T-helper 22 cell (primary cell): ENCODE measurements around the gene MYH8.

Experiments used
- DNase-seq: peaks from one replicate; pipeline ENCODE4 v3.0.0-alpha.2; 2020; ENCODE audit warnings: low read depth

Gene MYH8

DNA sequence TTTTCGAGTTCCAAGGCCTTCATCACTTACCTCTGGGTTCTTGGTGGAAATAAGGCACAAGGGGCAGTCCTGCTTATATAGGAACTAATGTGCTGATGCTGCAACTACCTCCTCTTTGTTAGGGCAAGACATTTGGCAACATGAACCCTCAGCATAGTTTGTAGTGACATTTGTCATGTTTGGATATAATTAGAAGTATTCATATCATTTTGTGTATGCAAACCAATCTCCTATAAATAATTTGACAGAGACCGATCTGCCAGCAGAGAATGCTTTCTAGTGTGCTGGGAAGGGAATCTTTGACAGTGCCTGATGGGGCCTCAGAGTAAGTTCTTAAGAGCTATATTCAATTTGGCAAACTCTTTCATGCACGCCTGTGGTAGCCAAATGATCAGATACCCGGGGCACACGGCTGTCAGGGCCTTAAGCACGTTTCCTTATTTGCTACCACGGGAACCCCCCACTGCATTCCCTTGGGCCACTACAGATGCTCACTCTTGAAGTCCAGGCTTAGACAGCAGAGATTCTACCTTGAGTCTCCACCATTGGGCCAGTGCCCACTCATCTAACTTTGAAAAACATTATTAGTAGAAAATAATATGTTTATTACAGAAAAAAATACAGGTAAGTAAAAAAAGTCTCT lies at the start of gene MYH8:
Gene MYH8 (minus strand): TSS at position 51 of the 643 bp plus-strand sequence. CDS start 1,723 bp downstream, outside the sequence.
- no peak for DNase-seq

DNA sequence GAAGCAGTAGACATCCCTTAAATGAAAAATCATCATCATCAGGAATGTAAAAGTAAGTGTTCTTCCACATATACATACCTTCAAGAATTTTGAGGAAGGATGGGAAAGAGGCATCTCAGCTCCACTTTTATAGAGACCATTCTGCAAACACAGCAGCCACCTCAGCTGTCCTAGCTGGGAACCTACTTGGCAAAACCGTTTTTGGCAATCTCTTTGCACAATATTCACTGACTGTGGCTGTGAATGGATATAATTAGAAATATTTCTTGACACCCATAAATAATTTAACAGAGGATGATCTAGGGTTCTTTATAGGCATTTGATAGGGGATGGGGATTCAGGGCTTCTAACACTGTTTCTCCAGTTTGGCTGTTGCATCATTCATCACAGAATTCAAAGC lies 47.7 kb upstream of the MYH8 start, which contains the start of gene MYH4:
Gene MYH4 (minus strand): TSS at position 101 of the 400 bp plus-strand sequence. CDS start 2,814 bp downstream, outside the sequence.
- DNase-seq: no peak

DNA sequence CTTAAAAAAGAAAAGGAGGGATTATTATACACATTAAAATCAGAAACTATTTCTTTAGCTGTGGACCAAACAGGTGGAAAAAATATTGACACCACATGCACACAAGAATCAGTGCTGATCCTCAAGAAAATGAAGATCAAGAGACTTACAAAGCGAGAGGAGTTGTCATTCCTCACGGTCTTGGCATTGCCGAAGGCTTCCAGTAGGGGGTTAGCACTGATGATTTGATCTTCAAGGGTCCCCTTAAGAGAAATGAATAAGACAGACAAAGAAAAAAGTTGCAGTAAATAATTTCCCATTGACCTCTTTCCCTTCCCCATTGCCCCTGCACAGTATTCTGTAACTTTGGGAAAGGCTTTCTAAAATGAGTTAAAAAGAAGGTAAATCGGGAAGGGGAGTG lies 41.7 kb upstream of the MYH8 start:
- no peak for DNase-seq

DNA sequence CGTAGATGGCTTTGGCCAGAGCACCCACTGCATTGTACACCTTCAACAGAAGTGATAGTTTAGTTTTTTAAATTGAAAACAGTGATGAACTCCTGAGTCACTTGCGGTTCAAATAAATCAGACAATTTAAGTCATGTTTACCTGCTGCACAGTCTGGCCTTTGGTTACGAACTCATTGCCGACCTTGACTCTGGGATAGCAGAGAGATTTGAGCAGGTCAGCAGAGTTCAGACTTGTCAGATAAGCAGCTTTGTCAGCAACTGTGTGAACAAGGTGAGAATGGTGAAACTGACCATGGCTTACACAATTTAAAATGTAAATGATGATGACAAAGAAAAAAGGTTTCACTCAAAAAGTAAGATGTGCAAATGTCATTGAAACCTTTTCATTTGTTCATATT lies 38.3 kb upstream of the MYH8 start:
- no peak for DNase-seq

DNA sequence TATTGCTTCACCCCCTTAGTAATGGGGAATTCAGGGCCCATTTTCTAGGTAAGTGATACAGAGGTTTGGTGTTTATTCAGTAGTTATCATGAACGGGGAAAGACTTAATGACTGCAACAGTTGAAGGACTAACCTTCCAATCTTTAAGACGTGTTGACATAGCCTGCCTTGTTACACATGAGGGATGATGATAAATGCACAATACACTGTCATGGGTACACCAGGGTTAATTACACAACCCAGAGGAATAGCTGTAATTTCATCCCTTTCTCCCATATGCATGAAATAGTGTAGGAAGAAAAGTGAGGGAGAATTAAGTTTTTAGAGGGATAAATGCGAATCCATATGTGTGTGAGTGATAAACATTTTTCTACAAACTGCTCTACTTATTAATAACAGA lies 37.0 kb upstream of the MYH8 start:
- no peak for DNase-seq

DNA sequence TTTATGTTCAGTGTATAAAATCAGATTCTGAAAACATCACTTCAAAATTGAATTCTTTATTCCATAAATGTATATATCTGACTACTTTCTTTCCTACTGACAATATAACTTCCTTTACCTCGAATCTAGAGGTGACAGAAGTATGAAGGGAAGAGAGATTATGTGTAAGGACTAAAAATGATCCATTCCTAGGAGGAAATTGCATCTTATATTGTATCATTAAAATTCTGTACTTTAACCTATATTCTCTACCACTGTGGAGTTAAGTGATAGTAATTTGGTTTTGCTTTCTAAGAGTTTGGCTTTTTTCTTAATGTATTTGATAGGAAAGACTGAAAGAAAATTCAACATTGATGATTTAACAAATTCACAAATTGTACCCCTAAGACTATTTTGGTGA lies 36.2 kb upstream of the MYH8 start:
- no peak for DNase-seq

DNA sequence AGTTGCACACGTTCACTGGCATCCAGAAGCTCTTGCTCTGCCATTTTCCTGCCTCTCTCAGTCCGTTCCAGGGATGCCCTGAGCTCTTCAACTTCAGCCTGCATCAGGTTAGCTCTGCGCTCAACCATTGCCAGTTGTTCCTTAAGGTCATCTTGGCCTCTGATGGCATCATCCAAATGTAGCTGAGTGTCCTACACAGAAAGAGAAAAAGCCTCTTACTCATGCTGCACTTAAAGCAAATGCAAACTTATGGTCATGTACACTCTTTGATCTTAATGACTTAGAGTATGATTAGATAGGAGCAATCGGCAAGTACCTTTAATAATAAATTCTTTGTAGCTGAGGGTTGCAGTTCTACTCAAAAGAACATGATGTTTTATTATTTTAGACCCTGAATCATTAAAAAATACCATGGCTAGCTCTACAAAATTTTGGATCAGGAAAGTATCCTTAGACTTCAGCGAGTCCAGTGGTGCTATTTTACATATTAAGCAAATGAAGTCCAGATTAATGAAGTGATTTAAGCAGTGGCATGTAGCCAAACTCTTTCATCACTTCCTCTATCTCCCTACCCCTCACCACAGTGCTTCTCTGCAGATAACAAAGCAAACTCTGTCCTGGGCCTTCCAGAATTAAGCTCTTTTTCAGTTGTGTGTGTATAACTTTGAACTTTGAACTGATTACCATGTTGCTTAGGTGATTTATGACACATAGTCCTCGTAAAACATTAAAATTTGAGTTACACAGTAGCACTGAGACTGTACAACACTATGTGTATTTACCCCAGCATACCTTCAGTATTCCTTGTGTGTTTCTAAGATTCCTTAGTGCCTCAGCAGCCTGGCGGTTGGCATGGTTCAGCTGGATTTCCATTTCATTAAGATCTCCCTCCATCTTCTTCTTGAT lies 25.5 kb upstream of the MYH8 start:
- DNase-seq: no peak

DNA sequence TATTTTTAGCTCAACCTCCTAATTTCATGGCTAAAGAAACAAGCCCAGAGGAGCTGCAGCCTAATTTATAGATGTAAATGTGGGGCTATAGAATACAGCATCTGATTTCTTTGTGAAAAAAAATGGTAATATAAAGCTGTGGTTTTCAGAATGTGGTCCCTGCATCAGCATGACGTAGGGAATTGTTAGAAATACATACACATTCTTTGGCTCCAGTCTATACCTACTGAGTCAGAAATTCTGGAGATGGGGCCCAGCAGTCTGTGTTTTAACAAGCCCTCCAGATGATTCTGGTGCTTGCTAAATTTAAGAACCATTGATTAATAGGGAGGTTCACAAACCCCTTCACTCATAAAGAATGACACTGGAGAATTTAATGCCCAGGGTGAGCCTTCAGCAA lies 18.1 kb upstream of the MYH8 start:
- no peak for DNase-seq

DNA sequence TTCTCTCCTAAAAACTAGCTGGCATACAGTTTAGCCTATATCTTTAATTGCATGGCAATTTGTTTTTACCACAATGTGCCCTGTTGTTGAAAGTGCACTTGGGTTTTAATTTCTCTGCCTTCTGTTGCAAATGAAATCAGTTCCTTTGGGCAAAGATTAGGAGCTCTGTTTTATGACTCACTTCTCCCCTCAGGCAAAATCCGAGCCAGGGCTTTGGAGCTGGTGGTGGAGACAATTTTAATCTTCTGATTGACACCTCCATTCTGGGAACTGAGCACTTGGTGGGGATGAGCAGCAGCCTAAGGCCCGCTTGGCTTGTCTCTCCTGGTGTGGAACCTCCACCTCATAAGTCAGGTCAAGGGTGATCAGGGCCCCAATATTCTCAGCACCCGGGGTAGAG lies 13.3 kb upstream of the MYH8 start:
- no peak for DNase-seq

DNA sequence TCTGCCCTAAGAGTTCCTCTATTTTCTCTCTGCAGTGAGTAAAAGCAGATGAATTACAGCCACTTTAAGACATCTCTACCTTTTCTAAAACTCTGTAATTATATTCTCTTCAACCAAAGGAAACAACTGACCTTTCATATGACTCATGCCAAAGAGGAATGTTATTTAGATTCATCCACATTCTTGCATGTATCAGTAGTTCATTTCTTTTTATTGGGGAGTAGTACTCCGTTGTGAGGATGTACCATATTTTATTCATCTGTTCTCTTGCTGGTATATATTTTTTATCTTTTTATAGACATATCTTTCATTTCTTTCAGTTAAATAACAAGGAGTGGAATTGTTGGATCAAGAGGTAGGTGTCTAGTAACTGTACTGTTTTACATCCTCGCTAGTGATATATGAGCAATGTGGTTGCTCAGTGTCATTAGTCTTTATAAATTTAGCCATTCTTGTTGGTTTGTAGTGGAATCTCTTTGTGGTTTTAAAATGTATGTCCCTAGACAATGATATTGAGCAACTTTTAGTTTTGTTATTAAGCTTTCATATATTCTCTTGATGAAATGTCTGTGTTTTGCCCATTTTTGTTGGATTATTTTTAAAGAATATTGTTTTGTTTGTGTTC lies 7.8 kb upstream of the MYH8 start:
- no peak for DNase-seq

DNA sequence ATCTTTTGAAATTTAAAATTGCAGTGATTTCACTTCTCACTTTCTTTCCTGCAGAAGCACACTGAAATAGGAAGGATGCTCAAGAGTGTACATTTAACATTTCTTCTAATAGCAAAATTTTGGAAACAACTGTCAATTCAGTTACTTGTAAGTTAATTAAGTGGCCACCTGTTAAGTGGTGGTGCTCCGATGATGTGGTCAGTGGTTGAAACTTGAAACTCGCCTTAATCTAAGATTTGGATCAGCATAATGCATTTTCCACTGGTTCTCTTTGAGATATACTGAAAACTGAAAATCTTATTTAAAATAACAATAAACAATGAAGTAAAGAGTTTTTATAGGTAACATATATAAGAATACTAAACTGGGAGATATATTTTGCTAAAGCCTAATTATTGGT lies 7.0 kb upstream of the MYH8 start:
- DNase-seq: no peak

DNA sequence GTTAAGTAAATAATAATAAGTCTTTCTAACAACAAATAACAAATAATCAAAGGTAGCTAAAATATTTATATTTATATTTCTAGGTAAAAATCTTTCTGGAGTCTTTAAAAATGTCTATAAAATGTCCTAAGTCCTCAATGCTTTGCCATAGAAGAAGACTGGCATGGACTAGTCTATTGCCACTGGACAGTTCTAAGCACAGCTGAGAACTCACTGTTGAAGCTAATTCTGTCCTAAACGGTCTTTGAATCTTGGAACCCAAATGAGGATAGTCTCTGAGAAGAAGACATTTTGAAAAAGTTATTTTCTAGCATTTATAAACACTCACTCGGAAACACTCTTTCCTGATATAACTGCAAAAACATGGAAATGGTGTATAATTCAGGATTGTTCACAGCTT lies 539 bp downstream of the MYH8 start:
- DNase-seq: no peak

DNA sequence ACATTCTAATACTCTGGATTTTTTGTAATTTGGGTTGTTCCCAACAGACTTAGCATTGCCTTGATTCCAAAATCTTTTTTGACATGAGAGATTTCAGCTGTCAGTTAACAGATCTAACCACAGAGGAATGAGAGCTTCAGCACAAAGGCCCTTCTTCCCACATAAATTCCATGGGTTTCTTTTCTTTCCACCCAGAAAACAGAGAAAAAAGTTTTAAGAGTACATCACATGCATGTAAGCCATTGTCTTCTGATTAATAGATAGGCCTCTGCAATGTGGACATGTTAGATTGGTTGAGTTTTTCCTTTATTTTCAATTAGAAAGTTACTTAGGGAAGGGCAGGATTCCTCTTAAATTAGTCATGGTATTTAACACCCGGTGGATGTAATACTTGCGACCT lies 939 bp downstream of the MYH8 start:
- no peak for DNase-seq

DNA sequence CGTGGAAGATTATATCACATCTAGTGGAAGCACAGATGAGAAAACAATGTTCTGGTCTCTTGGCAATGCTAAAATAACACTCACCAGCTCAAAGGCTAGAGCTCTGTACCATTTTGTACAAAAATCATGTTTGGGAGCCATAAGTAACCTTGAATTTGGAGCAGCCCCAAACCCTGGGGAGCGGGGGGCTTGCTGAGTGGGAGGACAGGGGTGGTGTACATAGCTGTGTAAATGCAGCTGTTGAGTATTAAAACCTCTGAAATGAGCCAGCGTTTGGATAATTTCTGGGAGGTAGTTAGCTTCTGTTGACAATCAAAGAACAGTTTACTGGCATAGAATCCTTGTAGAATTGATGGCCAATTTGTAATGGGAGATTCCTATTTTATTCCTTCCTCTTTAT lies 4.3 kb downstream of the MYH8 start:
- no peak for DNase-seq

DNA sequence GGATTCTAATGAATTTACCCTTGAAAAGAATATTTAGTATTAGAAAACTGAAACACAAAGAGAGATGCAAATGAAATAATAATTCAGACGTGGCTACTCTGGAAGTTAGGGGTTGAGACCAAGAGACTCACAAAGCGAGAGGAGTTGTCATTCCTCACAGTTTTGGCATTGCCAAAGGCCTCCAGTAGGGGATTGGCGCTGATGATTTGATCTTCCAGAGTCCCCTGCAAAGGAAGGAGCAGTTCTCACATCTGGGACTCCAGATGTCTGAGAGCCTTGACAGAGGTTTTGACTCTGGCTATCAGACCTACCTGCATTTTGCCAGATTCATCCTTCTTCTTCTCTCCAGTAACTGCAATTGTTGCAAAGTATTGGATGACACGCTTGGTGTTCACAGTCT lies 6.6 kb downstream of the MYH8 start:
- DNase-seq: no peak

DNA sequence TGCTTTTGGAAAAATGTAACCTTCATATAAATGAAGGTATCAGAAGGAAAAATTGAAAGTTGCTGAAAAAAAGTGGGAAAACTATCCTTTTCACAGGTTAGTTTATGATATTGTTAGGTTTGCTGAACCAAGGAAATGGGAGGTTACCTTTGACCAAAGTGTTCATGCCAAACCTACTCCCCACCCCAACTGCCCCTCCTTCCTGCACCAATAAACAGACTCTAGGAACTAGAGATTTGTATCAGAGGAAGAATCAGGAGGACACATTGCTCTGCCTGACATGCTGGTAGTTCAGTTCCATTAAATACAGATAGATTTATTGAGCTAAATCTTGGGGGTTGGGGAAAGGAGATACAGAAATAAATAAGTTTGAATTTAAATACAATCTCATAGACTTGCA lies 18.2 kb downstream of the MYH8 start:
- DNase-seq: no peak

DNA sequence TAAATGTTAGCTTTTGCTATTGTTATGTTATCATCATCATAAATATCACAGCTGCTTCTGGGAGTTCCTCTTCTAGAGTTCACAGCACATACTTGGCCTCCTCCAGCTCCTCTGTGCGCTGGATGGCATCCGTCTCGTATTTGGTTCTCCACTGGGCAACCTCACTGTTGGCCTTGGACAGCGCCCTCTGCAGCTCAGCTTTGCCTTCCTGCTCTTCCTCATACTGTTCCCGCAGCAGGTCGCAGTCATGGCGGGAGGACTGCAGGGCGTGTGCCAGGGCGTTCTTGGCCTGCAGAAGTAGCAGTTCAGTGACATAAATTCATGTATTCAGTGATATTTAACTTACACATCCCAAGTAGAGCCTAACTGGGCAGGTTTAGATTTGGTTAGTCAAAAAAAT lies 23.4 kb downstream of the MYH8 start:
- DNase-seq: no peak

DNA sequence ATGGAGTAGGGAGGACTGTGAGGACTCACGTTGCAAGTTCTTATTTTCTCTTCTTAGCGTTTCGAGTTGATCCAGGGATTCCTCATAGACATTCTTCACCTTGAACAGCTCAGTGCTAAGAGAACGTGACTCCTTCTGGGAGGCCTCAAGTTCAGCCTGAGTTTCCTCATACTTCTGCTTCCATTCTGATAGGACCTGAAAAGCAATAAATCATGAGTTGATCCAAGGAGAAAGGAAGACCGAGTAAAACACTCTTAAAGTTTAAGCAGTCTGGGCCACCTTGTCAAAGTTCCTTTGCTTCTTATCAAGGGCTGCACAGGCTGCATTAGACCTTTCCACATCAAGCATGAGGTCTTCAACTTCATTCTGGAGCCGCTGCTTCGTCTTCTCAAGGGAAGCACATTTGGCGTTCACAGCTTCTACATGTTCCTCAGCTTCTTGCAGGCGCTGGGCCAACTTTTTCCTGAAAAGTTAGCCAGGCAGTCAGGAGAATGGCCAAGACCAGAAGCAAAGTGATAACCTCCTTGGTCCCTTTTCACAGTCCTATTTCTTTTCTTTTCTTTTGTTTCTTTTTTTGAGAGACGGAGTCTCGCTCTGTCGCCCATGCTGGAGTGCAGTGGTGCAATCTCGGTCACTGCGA lies 25.1 kb downstream of the MYH8 start:
- no peak for DNase-seq

DNA sequence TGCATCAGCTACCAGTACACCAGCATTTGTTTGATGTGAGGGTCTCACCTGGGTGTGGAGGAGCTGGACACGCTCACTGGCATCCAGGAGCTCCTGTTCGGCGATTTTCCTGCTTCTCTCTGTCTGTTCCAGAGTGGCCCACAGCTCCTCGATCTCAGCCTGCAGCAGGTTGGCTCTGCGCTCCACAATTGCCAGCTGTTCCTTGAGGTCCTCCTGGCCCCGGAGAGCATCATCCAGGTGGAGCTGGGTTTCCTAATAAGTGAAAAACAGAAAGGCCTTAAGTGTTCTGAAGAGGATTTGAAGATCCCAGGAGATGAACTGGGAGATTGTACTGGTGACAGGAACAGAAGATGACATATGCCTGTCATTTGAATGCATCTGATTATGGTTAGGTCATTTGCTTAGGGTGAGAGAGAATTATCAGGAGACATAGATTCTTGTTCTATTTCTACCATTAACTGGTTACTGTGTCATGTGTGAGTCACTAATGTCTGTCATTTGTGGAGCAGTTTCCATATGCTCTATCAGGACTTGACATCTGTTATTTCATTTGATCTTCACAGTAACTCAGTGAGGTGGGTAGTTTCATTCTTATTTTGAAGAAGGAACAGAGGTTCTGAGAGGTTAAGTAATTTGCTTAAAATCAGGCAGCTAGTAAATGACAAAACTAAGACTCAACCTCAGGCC lies 27.4 kb downstream of the MYH8 start:
- no peak for DNase-seq

DNA sequence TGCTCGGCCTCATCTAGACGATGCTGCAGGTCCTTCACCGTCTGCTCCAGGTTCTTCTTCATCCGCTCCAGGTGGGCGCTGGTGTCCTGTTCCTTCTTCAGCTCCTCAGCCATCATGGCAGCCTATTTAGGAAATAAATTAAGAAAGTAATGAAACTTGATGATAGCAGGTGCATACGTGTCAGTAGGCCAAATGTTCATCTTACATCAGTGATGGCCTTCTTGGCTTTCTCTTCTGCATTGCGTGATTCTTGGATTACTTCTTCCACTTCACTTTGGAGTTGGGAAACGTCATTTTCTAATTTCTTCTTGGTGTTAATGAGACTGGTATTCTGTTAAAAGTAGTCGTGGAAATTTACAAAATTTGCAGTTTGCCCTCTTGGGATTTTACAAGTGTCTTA lies 28.9 kb downstream of the MYH8 start:
- no peak for DNase-seq

DNA sequence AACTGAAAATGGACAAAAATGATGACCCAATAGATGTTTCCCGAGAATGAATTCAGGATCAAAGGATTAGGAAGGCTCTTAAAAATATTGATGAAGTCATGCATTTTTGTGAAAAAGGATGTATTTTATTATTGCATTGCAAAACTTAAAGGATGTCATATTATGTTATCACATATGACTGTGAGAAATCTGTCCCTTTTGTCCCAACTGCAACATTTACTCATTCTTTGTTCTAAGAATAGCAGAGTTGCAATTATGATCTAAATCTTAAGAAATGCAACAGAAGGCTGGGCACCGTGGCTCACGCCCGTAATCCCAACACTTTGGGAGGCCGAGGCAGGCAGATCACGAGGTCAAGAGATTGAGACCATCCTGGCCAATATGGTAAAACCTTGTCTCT lies 35.9 kb downstream of the MYH8 start:
- DNase-seq: no peak

DNA sequence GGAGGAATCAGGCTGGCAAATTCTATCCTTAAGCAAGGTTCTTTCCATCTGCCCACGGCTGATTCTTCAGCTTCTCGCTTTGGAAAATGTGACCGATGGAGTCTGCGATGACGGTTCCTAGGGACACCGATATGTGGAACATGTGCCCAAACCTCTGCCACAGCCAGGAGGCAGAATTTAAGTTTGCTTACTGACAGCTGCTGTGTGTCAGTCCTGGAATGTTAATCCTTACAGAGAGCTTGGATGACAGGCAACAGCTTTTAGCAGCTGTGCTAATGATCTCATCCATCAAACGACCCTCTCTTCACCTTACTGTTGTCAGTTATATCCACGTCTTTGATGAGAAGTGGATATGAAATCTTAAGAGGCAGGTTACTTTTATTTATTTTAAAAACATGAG lies 37.6 kb downstream of the MYH8 start:
- DNase-seq: no peak
